Measurements from ENCODE around the gene C3orf70.

C3orf70 gene

GRCh38 chr3:185152410-185153170 is at the start of gene C3orf70:
C3orf70 (minus strand) TSS chr3:185153060; CDS start chr3:185152823, 237 bp downstream.
- DNase-seq (ENCODE audit: extremely low read depth in 1 of 2, low read depth in 1 of 2): no peak

- no peak for DNase-seq (ENCODE audit: extremely low read depth in 1 of 2, low read depth in 1 of 2)
Observed at GRCh38 chr3:185200639-185201038, 47.8 kb upstream of the C3orf70 start.

- DNase-seq (ENCODE audit: extremely low read depth in 1 of 2, low read depth in 1 of 2): no peak
Observed at GRCh38 chr3:185199671-185200070, 46.8 kb upstream of the C3orf70 start.

- no peak for DNase-seq (ENCODE audit: extremely low read depth in 1 of 2, low read depth in 1 of 2)
Observed at GRCh38 chr3:185199206-185199605, 46.3 kb upstream of the C3orf70 start.

- no peak for DNase-seq (ENCODE audit: extremely low read depth in 1 of 2, low read depth in 1 of 2)
Observed at GRCh38 chr3:185197068-185197467, 44.2 kb upstream of the C3orf70 start.

GRCh38 chr3:185195652-185196051 is 42.8 kb upstream of the C3orf70 start:
- no peak for DNase-seq (ENCODE audit: extremely low read depth in 1 of 2, low read depth in 1 of 2)

GRCh38 chr3:185188816-185189215 is 36.0 kb upstream of the C3orf70 start:
- DNase-seq (ENCODE audit: extremely low read depth in 1 of 2, low read depth in 1 of 2): no peak

- no peak for DNase-seq (ENCODE audit: extremely low read depth in 1 of 2, low read depth in 1 of 2)
Observed at GRCh38 chr3:185187391-185187790, 34.5 kb upstream of the C3orf70 start.

GRCh38 chr3:185176750-185177359 is 24.0 kb upstream of the C3orf70 start:
- DNase-seq (ENCODE audit: extremely low read depth in 1 of 2, low read depth in 1 of 2): no peak

GRCh38 chr3:185175370-185175987 is 22.6 kb upstream of the C3orf70 start:
- DNase-seq (ENCODE audit: extremely low read depth in 1 of 2, low read depth in 1 of 2): no peak

- DNase-seq (ENCODE audit: extremely low read depth in 1 of 2, low read depth in 1 of 2): no peak
Observed at GRCh38 chr3:185172086-185173049, 19.5 kb upstream of the C3orf70 start.

- no peak for DNase-seq (ENCODE audit: extremely low read depth in 1 of 2, low read depth in 1 of 2)
Observed at GRCh38 chr3:185164428-185165217, 11.8 kb upstream of the C3orf70 start.

- no peak for DNase-seq (ENCODE audit: extremely low read depth in 1 of 2, low read depth in 1 of 2)
Observed at GRCh38 chr3:185162634-185163033, 9.8 kb upstream of the C3orf70 start.

- no peak for DNase-seq (ENCODE audit: extremely low read depth in 1 of 2, low read depth in 1 of 2)
Observed at GRCh38 chr3:185161761-185162160, 8.9 kb upstream of the C3orf70 start.

- DNase-seq (ENCODE audit: extremely low read depth in 1 of 2, low read depth in 1 of 2): no peak
Observed at GRCh38 chr3:185157347-185157746, 4.5 kb upstream of the C3orf70 start.

GRCh38 chr3:185155678-185156077 is 2.8 kb upstream of the C3orf70 start:
- DNase-seq (ENCODE audit: extremely low read depth in 1 of 2, low read depth in 1 of 2): no peak

- no peak for DNase-seq (ENCODE audit: extremely low read depth in 1 of 2, low read depth in 1 of 2)
Observed at GRCh38 chr3:185153861-185154629, 1.2 kb upstream of the C3orf70 start.

GRCh38 chr3:185153171-185153771 is 411 bp upstream of the C3orf70 start:
- no peak for DNase-seq (ENCODE audit: extremely low read depth in 1 of 2, low read depth in 1 of 2)

- DNase-seq (ENCODE audit: extremely low read depth in 1 of 2, low read depth in 1 of 2): no peak
Observed at GRCh38 chr3:185151964-185152409, 873 bp downstream of the C3orf70 start.
